SK-N-MC (cell line): ENCODE measurements around the gene TANGO2.

Experiments
- DNase-seq: peaks from one replicate; pipeline ENCODE4 v3.0.0-alpha.2; 2011; ENCODE audit warnings: low read depth, low spot score
- H3K27ac ChIP-seq: fragments of 200-600 bp; sonication (generic); 2 replicates; pipeline ENCODE4 v1.5.1; 2016; ENCODE audit warnings: mixed run types
- H3K36me3 ChIP-seq: fragments of 200-600 bp; sonication (generic); 2 replicates; pipeline ENCODE4 v1.6.1; 2017; ENCODE audit warnings: antibody characterized with exemption, low read length, mixed read lengths; ENCODE audit not compliant: insufficient read depth
- H3K4me3 ChIP-seq: fragments of 200-600 bp; sonication (generic); 2 replicates; pipeline ENCODE4 v1.5.1; 2016
- H3K9ac ChIP-seq: fragments of 200-600 bp; sonication (generic); 2 replicates; pipeline ENCODE4 v1.8.0; 2017; ENCODE audit warnings: mixed run types, mixed read lengths; ENCODE audit not compliant: insufficient read length
- H3K9me3 ChIP-seq: fragments of 200-600 bp; sonication (generic); 2 replicates; pipeline ENCODE4 v1.6.1; 2017; ENCODE audit warnings: low read depth, mild to moderate bottlenecking, antibody characterized with exemption, low read length, moderate library complexity, mixed read lengths
- EZH2 ChIP-seq: fragments of 200-600 bp; sonication (generic); IDR thresholded peaks from one replicate; pipeline ENCODE4 v1.6.1; 2017; ENCODE audit warnings: antibody characterized with exemption
- FOXP2 ChIP-seq: optimal IDR thresholded peaks from 2 replicates; pipeline ENCODE3; 2011; ENCODE audit warnings: mild to moderate bottlenecking, moderate library complexity; ENCODE audit not compliant: insufficient read depth; ENCODE audit errors: extremely low read length, control extremely low read depth
- POLR2AphosphoS5 ChIP-seq: IDR thresholded peaks from 2 replicates; pipeline ENCODE4 v1.6.1; 2012; ENCODE audit warnings: mild to moderate bottlenecking, low read depth, low read length, borderline replicate concordance

The TANGO2 gene

DNA sequence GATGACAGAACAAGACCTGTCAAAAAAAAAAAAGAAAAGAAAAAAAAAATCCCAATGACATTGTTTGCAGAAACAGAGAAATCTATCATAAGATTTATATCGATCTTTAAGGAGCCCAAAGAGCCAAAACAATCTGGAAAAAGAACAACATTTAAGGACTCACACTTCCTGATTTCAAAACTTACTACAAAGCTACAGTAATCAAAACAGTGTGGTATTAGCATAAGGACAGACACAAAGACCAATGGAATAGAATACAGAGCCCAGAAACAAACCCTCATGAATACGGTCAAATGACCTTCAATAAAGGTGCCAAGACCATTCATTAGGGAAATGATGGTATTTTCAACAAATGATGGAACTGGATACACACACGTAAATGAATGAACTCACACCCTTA is 16.4 kb upstream of the TANGO2 start:
- Histone ChIP-seq H3K36me3 (no peaks in the 10 kb centered on the region), H3K27ac (no peak overlapping the region), H3K4me3 (no peak overlapping the region), H3K9ac (no peak overlapping the region), H3K9me3 (no peaks in the 10 kb centered on the region; the same call in 1 of the 2 replicates)
- no peak for DNase-seq
- TF ChIP-seq FOXP2 (no peak), EZH2 (no peak), POLR2AphosphoS5 (no peak)

DNA sequence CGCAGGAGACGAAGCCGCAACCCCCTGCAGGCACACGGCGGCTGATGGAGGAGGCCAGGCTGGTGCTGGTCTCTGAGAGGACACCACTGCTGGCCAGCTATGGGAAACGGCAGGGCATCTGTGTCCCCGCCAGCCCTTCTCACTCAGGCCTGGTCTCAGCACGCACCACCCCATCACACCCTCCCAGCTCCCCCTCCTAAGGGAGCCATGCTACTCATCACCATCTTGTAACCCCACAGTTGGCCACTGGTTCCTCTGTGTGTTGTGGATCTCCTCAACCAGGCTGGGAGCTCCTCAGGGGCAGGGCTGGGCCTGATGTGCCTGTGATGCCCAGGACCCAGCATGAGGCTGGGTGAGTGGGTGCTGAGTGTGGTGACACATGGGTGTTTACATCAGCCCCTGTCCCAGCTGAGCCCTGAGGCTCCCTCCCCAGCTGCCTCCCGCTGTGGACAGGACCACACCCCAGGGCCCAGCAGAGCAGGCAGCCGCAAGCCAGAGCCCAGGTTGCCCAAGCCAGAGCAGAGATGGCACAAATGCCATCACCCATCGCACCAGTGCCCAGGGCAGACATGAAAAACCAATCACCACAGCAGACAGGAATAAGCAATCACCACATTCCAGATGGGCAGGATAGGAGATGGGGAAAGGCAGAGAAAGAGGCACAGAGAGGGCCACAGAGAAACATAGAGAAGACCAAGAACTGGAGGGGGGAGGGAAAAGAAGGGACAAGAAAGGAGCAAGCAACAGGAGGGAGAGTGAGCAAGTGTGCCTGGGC is 12.5 kb upstream of the TANGO2 start:
- Histone ChIP-seq H3K36me3 (no peaks in the 10 kb centered on the region), H3K4me3 (no peak overlapping the region), H3K9me3 (no peaks in the 10 kb centered on the region; the same call in 1 of the 2 replicates), H3K27ac (no peak overlapping the region), H3K9ac (no peak overlapping the region)
- TF ChIP-seq POLR2AphosphoS5 = no peak
- TF ChIP-seq FOXP2 = no peak
- no peak for TF ChIP-seq EZH2
- no peak for DNase-seq

DNA sequence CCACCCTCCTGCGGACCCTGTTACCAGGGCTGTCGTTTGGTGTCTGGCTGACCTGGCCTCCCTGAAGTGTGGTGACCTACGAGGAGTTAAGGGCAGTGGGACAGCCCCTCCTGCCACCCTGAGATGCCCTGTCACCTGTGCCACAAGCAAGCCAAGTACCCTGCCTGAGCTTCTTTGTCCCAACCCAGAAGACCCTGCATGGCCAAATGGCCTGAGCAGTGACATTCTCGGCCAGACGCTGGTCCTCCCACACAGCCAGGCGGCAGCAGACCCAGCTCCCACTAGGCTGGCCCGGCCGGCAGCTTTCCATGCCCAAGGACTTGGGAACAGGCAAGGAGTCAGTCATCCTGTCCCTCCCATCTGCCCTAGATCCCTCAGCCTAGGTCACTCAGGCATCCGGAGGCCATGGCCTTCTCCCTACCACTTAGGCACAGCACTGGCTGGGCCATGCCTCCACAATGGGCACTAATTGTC is 11.9 kb upstream of the TANGO2 start:
- Histone ChIP-seq H3K9ac (no peak overlapping the region), H3K4me3 (no peak overlapping the region), H3K9me3 (no peaks in the 10 kb centered on the region), H3K27ac (no peak overlapping the region), H3K36me3 (no peaks in the 10 kb centered on the region)
- no peak for DNase-seq
- TF ChIP-seq FOXP2 (no peak), POLR2AphosphoS5 (no peak), EZH2 (no peak)

DNA sequence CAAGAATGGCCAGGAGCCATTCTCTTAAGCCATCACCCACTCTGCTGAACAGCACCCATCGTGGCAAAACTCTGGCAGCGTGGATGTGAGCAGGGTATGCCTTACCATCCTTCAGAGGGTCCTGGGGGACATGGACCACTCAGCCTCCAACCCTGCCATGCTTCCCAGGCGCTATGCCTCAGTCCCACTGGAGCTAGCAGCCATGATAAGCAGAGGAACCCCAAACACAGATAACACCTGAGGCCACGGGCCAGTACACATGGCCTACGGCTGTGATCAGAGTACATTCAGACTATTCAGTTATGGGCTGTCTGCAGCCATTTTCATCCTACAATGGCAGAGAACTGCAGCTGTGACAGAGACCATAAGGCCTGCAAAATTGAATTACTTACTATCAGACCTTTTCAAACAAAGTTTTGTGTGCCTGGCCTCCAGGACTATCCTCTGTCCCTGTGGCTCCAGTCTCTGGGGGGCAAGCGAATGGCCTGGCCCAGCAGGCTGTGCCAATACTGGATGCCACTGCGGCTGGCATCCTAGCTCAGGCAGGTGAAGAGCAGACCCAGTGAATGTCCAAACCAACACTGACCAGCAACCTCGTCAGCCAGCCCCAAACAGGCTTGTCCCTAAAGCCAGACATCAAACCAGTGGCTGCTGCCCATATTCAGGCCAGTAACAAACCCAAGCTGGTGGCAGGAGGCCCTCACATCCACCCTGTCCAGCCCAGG is 11.2 kb upstream of the TANGO2 start:
- H3K27ac ChIP-seq = no peak overlapping the region
- DNase-seq = no peak
- H3K9ac ChIP-seq = no peak overlapping the region
- H3K36me3 ChIP-seq = no peaks in the 10 kb centered on the region
- no peak for TF ChIP-seq EZH2
- no peak for TF ChIP-seq POLR2AphosphoS5
- TF ChIP-seq FOXP2 = no peak
- H3K9me3 ChIP-seq = no peaks in the 10 kb centered on the region
- no peak overlapping the region for H3K4me3 ChIP-seq

DNA sequence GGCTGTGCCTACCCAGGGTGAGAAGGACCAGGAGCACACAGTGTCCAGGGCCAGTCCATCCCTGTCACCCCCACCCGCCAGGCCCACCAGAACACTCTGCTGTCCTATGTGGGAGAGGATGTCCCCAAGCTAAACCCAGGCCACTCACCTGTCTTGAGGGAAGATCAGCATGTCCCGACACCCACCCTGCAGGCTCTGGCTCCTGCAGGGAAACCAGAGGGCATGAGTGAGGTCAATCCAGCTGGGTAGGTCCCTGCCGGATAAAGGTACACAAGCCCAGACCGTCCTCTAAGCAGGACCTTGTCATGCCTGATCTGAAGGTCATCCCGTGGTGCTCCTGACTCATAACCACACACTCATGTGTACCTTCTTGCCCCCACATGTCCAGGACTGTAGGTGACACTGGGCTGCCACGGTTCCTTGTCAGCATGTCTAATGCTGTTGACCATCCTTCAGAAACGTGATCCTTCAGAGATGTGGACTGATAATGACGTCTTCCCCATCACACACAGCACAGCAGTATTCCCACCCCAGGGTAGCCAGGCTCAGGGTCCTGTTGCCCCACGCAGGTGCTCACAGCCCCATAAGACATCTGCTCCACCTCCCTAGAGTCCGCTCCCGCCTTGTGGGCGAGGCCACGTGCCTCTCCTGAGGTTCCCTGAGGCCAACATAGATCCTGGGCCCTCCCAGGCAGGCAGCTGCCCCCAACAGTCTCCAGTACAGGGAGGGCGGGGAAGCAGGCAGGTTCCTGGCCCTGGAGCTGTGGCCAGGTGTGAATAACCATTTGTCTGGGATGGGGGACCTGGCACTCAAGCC is 10.4 kb upstream of the TANGO2 start:
- Histone ChIP-seq H3K36me3 (no peaks in the 10 kb centered on the region), H3K9me3 (no peaks in the 10 kb centered on the region), H3K4me3 (no peak overlapping the region), H3K9ac (no peak overlapping the region), H3K27ac (no peak overlapping the region)
- TF ChIP-seq FOXP2 = no peak
- TF ChIP-seq EZH2 = no peak
- no peak for TF ChIP-seq POLR2AphosphoS5
- no peak for DNase-seq

DNA sequence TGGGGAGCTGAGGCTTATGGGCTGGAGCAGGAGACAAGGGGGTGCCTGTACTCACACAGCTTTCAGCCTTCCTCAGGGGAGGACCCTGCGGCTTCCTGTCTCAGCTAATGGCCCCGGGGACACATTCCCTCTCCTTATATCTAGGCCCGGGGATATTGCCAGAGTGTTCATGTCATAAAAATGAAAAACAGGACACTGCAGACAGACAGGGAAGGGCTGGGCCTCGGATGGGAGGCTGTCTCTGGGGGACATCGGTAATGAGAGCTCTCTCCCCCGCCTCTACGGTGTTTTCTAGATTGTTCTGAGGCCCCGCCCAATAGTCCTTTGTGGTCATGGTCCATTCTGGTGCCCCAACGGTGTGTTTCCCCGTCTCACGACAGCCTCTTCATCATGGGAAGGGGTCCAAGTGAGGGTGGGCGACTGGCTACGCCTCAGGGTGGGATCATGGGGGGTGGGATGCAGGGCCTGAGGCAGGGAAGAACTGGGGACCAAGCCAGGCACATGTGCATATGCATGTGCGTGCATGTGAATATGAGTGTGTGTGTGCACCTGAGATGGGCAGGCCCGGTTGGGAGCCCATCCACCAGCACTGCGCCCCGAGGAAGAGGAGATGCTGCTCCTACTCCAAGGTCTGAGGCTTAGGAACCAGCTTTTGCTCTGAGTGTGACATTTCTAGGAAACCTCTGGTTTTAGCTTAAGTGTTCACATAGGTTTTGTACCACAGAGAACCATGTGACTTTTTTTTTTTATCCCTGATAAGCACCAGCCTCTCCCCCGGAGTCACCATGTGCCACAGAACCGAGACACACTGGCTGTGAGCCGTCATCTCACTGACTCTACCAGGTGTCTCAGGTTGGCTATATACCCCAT is 9.6 kb upstream of the TANGO2 start:
- Histone ChIP-seq H3K27ac (no peak overlapping the region), H3K9ac (no peak overlapping the region), H3K4me3 (no peak overlapping the region), H3K36me3 (no peaks in the 10 kb centered on the region), H3K9me3 (no peaks in the 10 kb centered on the region)
- no peak for TF ChIP-seq FOXP2
- no peak for TF ChIP-seq EZH2
- no peak for TF ChIP-seq POLR2AphosphoS5
- DNase-seq = no peak

DNA sequence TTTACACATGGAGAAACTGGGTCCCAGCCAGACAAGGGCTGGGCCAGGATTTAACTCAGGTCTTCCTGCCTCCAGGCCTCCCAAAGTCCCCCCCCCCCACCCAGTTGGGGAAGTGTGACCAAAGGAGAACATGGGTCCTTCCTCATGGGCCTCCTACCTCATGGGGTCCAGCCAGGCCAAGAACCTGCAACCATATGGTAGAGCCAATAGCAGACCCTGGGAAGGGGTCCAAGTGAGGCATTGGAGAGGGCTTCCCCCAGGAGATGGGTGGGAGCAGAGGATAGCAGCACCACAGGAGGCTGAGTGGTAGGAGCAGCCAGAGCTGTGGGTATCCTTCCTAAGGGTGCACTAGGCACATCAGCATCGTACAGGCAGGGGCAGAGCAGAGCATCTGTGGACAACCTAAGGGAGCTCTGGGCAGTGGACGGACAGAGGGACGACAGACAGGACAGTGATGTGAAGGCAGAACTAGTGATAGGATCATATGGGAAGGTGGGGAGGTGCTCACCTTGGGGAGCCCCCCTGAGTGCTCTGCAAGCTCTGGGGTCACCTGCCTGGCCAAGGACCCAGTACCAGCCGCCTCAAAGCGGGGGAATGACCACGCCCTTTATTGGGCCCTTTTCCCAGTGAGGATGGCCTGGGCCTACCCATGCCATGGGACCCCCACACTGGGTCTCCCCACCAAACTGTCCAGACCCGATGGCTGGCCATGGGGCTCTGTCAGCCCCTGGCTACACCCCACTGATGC is 8.7 kb upstream of the TANGO2 start:
- no peak overlapping the region for H3K4me3 ChIP-seq
- H3K36me3 ChIP-seq = no peaks in the 10 kb centered on the region
- TF ChIP-seq EZH2 (no peak), POLR2AphosphoS5 (no peak), FOXP2 (no peak)
- no peak overlapping the region for H3K27ac ChIP-seq
- no peak for DNase-seq
- no peak overlapping the region for H3K9ac ChIP-seq
- no peaks in the 10 kb centered on the region for H3K9me3 ChIP-seq
